HG02763 (cell line): ENCODE measurements around the gene CCR1.
"Not testable (repeated sequence)": the region's sequence is repeated elsewhere in the genome, so short reads cannot be mapped to it uniquely, and the experiment has no call there.

Source experiments
- ATAC-seq: cut with Tn5 transposase; IDR thresholded peaks from one replicate; pipeline ENCODE4 v1.9.1; 2021; ENCODE audit warnings: mild to moderate bottlenecking, moderate library complexity; ENCODE audit not compliant: unreplicated experiment

CCR1 gene

DNA sequence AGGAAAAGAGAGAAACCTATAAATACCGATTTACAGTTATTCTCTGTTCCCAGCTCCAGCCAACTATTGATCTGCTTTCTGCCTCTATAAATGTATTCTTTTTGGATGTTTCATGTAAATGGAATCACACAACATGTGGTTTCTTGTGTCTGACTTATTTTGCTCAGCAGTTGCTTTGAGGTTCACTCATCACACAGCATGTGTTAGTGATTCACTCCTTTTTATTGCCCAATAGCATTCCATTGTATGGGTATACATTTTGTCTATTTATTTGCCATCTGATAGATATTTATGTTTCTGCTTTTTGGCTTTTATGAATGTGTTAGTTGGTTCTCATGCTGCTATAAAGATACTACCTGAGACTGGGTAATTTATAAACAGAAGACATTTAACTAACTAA, 23.6 kb downstream of the CCR1 start:
- no peak for ATAC-seq

DNA sequence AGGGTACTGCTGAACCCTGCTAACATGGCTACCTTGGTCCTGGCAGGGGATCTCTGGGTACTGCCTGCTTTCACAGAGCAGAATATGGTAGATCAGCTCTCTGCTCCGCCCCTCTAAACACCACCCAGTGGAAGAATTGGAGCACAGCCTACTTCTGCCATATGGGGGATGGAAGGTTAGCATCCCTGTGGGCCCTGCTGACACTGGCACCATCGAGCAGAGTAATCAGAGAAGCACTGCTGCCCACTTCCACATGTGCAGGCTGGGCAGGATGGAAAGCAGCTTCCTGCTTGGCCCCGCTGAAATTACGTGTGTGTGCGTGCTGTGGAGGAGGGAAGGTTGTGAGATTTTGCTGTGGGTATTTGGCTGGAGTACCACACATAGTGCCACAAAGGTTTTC, 24.8 kb downstream of the CCR1 start:
- no peak for ATAC-seq

DNA sequence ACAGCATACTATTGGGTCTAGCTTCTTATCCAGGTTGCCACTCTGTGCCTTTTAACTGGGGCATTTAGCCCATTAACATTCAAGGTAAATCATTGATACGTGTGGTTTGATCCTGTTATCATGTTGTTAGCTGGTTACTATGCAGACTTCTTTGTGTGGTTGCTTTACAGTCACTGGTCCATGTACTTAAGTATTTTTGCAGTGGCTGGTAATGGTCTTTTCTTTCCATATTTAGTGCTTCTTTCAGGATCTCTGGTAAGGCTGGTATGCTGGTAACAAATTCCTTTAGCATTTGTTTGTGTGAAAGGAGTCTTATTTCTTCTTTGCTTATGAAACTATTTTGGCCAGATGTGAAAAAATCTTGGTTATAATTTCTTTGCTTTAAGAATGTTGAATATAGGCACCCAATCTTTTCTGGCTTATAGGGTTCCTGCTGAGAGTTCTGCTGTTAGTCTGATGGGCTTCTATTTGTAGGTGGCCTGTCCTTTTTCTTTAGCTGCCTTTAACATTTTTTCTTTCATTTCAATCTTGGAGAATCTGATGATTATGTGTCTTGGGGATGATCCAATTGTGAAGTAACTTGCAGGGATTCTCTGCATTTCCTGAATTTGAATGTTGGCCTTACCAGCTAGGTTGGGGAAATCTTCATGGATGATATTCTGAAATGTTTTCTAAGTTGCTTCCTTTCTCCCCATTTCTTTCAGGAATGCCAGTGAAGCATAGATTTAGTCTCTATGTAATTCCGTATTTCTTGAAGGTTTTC, 39.3 kb downstream of the CCR1 start:
- ATAC-seq, result no peak

DNA sequence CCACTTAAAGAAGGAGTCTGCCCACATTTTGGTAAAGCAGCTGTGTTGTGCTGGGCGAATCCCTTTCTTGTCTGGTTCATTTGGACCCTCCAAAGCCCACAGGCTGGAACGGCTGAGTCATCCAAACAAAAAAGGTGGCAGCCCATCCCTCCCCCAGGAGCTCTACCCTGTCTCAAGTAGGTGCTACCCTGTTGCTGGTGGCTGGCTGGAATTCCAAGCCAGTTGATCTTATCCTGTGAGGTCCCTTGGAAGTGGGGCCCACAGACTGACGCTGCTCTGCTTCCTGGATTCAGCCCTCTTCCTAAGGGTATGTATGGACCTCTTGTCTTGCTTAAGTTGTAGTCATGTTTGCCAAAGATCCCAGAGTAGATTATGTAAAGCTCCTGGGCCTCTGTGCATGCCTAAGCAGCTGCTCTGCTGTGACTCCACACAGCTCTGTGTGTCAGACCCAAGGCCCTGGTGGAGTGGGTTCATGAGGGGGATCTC, 44.5 kb downstream of the CCR1 start:
- ATAC-seq, result no peak

DNA sequence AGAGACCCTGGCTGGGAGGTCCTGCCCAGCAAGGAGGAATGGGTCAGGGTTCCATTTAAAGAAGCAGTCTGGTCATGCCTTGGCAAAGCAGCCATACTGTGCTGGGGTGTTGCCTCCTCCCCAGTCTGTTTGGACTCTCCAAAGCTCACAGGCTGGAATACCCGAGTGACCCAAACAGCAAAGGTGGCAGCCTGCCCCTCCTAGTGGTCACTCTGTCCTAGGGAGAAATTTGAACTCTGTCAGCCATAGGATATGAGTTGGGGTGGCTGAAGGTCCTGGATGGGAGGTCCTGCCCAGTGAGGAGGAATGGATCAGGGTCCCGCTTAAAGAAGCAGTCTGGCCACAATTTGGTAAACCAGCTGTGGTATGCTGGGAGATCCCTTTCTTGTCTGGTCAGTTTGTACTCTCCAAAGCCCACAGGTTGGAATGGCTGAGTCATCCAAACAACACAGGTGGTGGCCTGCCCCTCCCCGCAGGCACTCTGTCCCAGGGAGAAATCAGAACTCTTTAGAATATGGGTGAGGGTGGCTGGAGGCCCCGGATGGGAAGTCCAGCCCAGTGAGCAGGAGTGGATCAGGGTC, 45.0 kb downstream of the CCR1 start:
- ATAC-seq, result no peak

DNA sequence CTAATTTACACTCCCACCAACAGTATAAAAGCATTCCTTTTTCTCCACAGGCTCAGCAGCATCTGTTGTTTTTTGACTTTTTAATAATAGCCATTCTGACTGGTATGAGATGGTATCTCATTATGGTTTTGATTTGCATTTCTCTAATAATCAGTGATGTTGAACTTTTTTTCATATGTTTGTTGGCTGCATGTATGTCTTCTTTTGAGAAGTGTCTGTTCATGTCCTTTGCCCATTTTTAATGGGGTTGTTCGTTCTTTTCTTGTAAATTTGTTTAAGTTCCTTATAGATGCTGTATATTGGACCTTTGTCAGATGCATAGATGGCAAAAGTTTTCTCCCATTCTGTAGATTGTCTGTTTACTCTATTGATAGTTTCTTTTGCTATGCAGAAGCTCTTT, 50.4 kb downstream of the CCR1 start:
- not testable (repeated sequence) for ATAC-seq

DNA sequence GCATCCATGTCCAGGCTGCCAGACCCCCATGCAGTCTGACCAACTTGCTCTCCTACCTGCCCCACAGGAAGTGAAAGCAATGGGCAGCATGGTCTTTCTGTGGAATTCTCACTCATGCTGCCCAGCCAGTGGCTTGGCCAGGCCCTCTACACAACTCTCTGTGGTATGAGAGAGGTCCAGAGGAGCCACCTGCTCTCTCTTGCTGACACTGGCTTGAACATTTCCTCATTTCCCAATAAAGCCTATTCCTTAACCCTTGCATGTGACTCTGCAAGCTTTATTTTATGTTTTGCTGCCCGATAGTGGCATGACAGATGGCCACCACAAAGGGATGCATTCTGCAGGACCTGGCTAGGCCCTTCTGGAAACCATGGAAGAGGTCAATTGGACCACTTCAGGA, 53.8 kb downstream of the CCR1 start:
- no peak for ATAC-seq
